Measurements from ENCODE around the gene RPGR. TPM values are rescaled to one million over a fixed set of nuclear protein-coding genes. Genes with fewer than 3 reads are reported as not detected.

The RPGR gene
- total and polyA plus RNA-seq, 8 donors, result 4.2 to 14.7 (median 5.1) TPM

GRCh38 chrX:38240541-38240940, 86.8 kb downstream of the RPGR start:
- Histone ChIP-seq H3K4me3 (no peak overlapping the region), H3K27ac (no peak overlapping the region), H3K4me1 (no peaks in the 10 kb centered on the region), H3K27me3 (peaks cover 0 to 4% (median 0%) of the 10 kb centered on the region in 4 donors), H3K36me3 (no peaks in the 10 kb centered on the region), H3K9me3 (no peaks in the 10 kb centered on the region)
- intact Hi-C loops (cut with DNase I), result no loop called here
- FAIRE-seq, result no peak
- no peak for ATAC-seq
- 70 to 80% methylated on average over 2 of the region's 2 CpGs for WGBS, 2 donors
- DNase-seq, result no peak
- TF ChIP-seq CTCF (IDR thresholded peaks at IDR 0.05), result no peak

GRCh38 chrX:38236901-38237615, 90.3 kb downstream of the RPGR start:
- H3K27me3 ChIP-seq, result no peaks in the 10 kb centered on the region
- H3K9me3 ChIP-seq, result no peaks in the 10 kb centered on the region
- intact Hi-C loops (cut with DNase I), result no loop called here
- no peak overlapping the region for H3K27ac ChIP-seq
- no peak overlapping the region for H3K4me3 ChIP-seq
- DNase-seq, result no peak
- no peak for ATAC-seq
- WGBS, 2 donors, result 65 to 87% methylated on average over 6 of the region's 6 CpGs
- no peaks in the 10 kb centered on the region for H3K36me3 ChIP-seq
- no peaks in the 10 kb centered on the region for H3K4me1 ChIP-seq
- no peak for FAIRE-seq
- TF ChIP-seq CTCF (IDR thresholded peaks at IDR 0.05), result no peak

GRCh38 chrX:38233891-38234667, 93.2 kb downstream of the RPGR start:
- no peaks in the 10 kb centered on the region for H3K36me3 ChIP-seq
- intact Hi-C loops (cut with DNase I), result no loop called here
- no peaks in the 10 kb centered on the region for H3K9me3 ChIP-seq
- H3K4me1 ChIP-seq, result no peaks in the 10 kb centered on the region
- DNase-seq (no peak), ATAC-seq (peak in 2 of 4 donors; percentile 37 to 49), FAIRE-seq (no peak)
- no peak for TF ChIP-seq CTCF (IDR thresholded peaks at IDR 0.05)
- no peak overlapping the region for H3K4me3 ChIP-seq
- 32 to 69% methylated on average over 3 of the region's 3 CpGs for WGBS, 2 donors
- no peak overlapping the region for H3K27ac ChIP-seq
- no peaks in the 10 kb centered on the region for H3K27me3 ChIP-seq

GRCh38 chrX:38232079-38232686, 95.1 kb downstream of the RPGR start:
- ATAC-seq (peak in 2 of 4 donors; percentile 31 to 33), DNase-seq (no peak), FAIRE-seq (peak; percentile 54)
- Histone ChIP-seq H3K27me3 (peaks cover 0 to 8% (median 0%) of the 10 kb centered on the region in 4 donors), H3K36me3 (no peaks in the 10 kb centered on the region), H3K9me3 (no peaks in the 10 kb centered on the region), H3K27ac (no peak overlapping the region), H3K4me1 (no peaks in the 10 kb centered on the region), H3K4me3 (no peak overlapping the region)
- 59 to 77% methylated on average over 3 of the region's 3 CpGs for WGBS, 2 donors
- intact Hi-C loops (cut with DNase I), result no loop called here
- TF ChIP-seq CTCF (IDR thresholded peaks at IDR 0.05), result no peak

Data from pancreas (tissue), 10 donors.